Breast epithelium (tissue), 3 donors: ENCODE results near the gene BRD7.

ENCODE experiments used
- POLR2AphosphoS5 ChIP-seq, 3 donors: sonication (generic); formaldehyde crosslinking; IDR thresholded peaks; one replicate each; pipeline ENCODE4 v1.6.1; 2017; ENCODE audit warnings: antibody characterized with exemption in 3 of 3
- TF ChIP-seq, protein P1 (sequence below), 3 donors: fragments of 450-650 bp; IDR thresholded peaks; one replicate each; pipeline ENCODE4 v1.5.1; 2016 to 2017; ENCODE audit warnings: antibody characterized with exemption in 3 of 3, mild to moderate bottlenecking in 3 of 3, moderate library complexity in 3 of 3

DNA sequence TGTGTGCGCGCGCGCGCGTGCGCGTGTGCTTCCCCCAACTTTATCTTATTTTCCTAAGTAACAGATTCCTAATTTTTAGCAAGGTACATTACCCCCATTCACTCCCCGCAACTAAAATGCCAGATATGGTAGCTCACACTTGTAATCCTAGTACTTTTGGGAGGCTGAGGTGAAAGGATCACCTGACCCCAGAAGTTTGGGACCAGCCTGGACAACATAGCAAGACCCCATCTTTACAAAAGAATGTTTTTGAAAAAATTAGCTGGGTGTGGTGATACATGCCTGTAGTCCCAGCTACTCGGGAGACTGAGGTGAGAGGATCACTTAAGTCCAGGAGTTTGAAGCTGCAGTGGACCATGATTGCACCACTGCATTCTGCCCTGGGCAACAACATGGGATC, 5.1 kb downstream of the BRD7 start:
- TF ChIP-seq, protein P1, sequence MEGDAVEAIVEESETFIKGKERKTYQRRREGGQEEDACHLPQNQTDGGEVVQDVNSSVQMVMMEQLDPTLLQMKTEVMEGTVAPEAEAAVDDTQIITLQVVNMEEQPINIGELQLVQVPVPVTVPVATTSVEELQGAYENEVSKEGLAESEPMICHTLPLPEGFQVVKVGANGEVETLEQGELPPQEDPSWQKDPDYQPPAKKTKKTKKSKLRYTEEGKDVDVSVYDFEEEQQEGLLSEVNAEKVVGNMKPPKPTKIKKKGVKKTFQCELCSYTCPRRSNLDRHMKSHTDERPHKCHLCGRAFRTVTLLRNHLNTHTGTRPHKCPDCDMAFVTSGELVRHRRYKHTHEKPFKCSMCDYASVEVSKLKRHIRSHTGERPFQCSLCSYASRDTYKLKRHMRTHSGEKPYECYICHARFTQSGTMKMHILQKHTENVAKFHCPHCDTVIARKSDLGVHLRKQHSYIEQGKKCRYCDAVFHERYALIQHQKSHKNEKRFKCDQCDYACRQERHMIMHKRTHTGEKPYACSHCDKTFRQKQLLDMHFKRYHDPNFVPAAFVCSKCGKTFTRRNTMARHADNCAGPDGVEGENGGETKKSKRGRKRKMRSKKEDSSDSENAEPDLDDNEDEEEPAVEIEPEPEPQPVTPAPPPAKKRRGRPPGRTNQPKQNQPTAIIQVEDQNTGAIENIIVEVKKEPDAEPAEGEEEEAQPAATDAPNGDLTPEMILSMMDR (IDR thresholded peaks at IDR 0.05) = no peak
- TF ChIP-seq POLR2AphosphoS5 (IDR thresholded peaks at IDR 0.05) = no peak
